NB4 (cell line): ENCODE measurements around the gene CTNND2.

Source experiments
- CTCF ChIP-seq: IDR thresholded peaks from one replicate; pipeline ENCODE4 v1.5.1; 2012; ENCODE audit warnings: low read depth, low read length
- POLR2A ChIP-seq: IDR thresholded peaks from 2 replicates; pipeline ENCODE4 v1.6.1; 2011; ENCODE audit warnings: mild to moderate bottlenecking; ENCODE audit not compliant: insufficient read length; ENCODE audit errors: extremely low read depth

- TF ChIP-seq CTCF (no peak), POLR2A (no peak)
Measured at GRCh38 chr5:10987276-10987924, 916.8 kb downstream of the CTNND2 start.
